Sigmoid colon (tissue), 7 donors: ENCODE measurements around the gene SLC30A2. TPM values are rescaled to one million over a fixed set of nuclear protein-coding genes. Genes with fewer than 3 reads are reported as not detected.

Experiments
- DNase-seq: peaks from one replicate; pipeline ENCODE4 v3.0.0-alpha.2; 2019
- H3K27ac ChIP-seq, 4 donors: fragments of 200-600 bp; sonication (generic); one replicate each; pipeline ENCODE4 v1.5.1; 2016 to 2019; ENCODE audit warnings: mild to moderate bottlenecking in 1 of 4
- H3K27me3 ChIP-seq, 3 donors: fragments of 200-600 bp; sonication (generic); one replicate each; pipeline ENCODE4 v1.5.1; 2019; ENCODE audit warnings: mild to moderate bottlenecking in 1 of 3
- H3K36me3 ChIP-seq, 4 donors: fragments of 200-600 bp; sonication (generic); one replicate each; pipeline ENCODE4 v1.5.1; 2016 to 2019
- H3K4me1 ChIP-seq, 4 donors: fragments of 200-600 bp; sonication (generic); one replicate each; pipeline ENCODE4 v1.5.1; 2017 to 2019
- H3K4me3 ChIP-seq, 4 donors: fragments of 200-600 bp; sonication (generic); one replicate each; pipeline ENCODE4 v1.5.1; 2017 to 2019; ENCODE audit warnings: mild to moderate bottlenecking in 2 of 4, moderate library complexity in 1 of 4
- H3K9me3 ChIP-seq, 4 donors: fragments of 200-600 bp in 3 of 4; sonication (generic) in 3 of 4; one replicate each; pipeline versions ENCODE4 v1.5.1 to v1.6.1; 2013 to 2019
- CTCF ChIP-seq, 4 experiments: fragments of 450-650 bp in 3 of 4; fragments of 200-600 bp in 1 of 4; IDR thresholded peaks; one replicate each; pipeline ENCODE4 v1.5.1; 2016 to 2019; ENCODE audit warnings: antibody characterized with exemption in 4 of 4, mild to moderate bottlenecking in 3 of 4, moderate library complexity in 2 of 4
- EP300 ChIP-seq, 4 donors: sonication (generic); formaldehyde crosslinking; IDR thresholded peaks; one replicate each; pipeline ENCODE4 v1.6.1; 2017; ENCODE audit warnings: antibody characterized with exemption in 4 of 4
- POLR2A ChIP-seq, 2 donors: fragments of 450-650 bp; IDR thresholded peaks; one replicate each; pipeline ENCODE4 v1.6.1; 2016; ENCODE audit warnings: antibody characterized with exemption in 2 of 2, mild to moderate bottlenecking in 2 of 2, moderate library complexity in 2 of 2
- POLR2AphosphoS5 ChIP-seq, 4 donors: sonication (generic); formaldehyde crosslinking; IDR thresholded peaks; one replicate each; pipeline ENCODE4 v1.6.1; 2017; ENCODE audit warnings: antibody characterized with exemption in 4 of 4
- WGBS, 2 donors: extraction: QIAGEN DNeasy Blood & Tissue Kit; methylation state at CpG; one replicate each; pipeline ENCODE4 v1.1.7; 2013; 5-methylcytosine and 5-hydroxymethylcytosine counted together
- intact Hi-C: fragments of 100-400 bp; cut with DNase I; formaldehyde crosslinking; loops from one replicate; pipeline ENCODE4 v1.15.1; 2023
- polyA plus RNA-seq, 3 donors: library from polyadenylated mRNA; stranded (reverse); fragments of 200-250 nt; gene quantifications; one replicate each; pipeline ENCODE4 v1.2.3, GENCODE V29; 2013
- total RNA-seq, 4 donors: library from RNA; depleted of rRNA; stranded (reverse); fragments of >200 nt; gene quantifications; one replicate each; pipeline ENCODE4 v1.1.0, GENCODE V29; 2016
- donor health status: healthy with polysubstance abuse.
- donor health status: Bipolar disorder and iron deficiency.
- donor health status: healthy.

The SLC30A2 gene
- total and polyA plus RNA-seq, 7 donors = 0.07 to 0.92 (median 0.16) TPM; not detected in 4

GRCh38 chr1:25992689-25993171 lies 53.2 kb downstream of the SLC30A2 start:
- peaks cover 0 to 17% (median 13%) of the 10 kb centered on the region in 4 donors for H3K4me1 ChIP-seq
- WGBS, 2 donors = 88 to 93% methylated on average over 9 of the region's 9 CpGs
- no peaks in the 10 kb centered on the region for H3K27me3 ChIP-seq
- H3K36me3 ChIP-seq = peaks cover 0 to 11% (median 10%) of the 10 kb centered on the region in 4 donors
- no peak for DNase-seq
- intact Hi-C loops = no loop called here
- H3K27ac ChIP-seq = no peak overlapping the region
- H3K9me3 ChIP-seq = no peaks in the 10 kb centered on the region
- H3K4me3 ChIP-seq = no peak overlapping the region
- TF ChIP-seq POLR2A (IDR thresholded peaks at IDR 0.05) (no peak), POLR2AphosphoS5 (IDR thresholded peaks at IDR 0.05) (no peak), EP300 (IDR thresholded peaks at IDR 0.05) (no peak), CTCF (IDR thresholded peaks at IDR 0.05) (no peak)

- 85 to 88% methylated on average over 5 of the region's 5 CpGs for WGBS, 2 donors
- Histone ChIP-seq H3K27me3 (no peaks in the 10 kb centered on the region), H3K9me3 (no peaks in the 10 kb centered on the region), H3K36me3 (peaks cover 0 to 11% (median 10%) of the 10 kb centered on the region in 4 donors), H3K4me3 (no peak overlapping the region), H3K4me1 (peaks cover 0 to 11% (median 8%) of the 10 kb centered on the region in 4 donors), H3K27ac (no peak overlapping the region)
- DNase-seq = no peak
- intact Hi-C loops = no loop called here
- no peak for TF ChIP-seq EP300 (IDR thresholded peaks at IDR 0.05)
- no peak for TF ChIP-seq POLR2A (IDR thresholded peaks at IDR 0.05)
- no peak for TF ChIP-seq POLR2AphosphoS5 (IDR thresholded peaks at IDR 0.05)
- no peak for TF ChIP-seq CTCF (IDR thresholded peaks at IDR 0.05)
Observed at GRCh38 chr1:25991937-25992688, 53.8 kb downstream of the SLC30A2 start.

- Histone ChIP-seq H3K36me3 (peaks cover 0 to 16% (median 10%) of the 10 kb centered on the region in 4 donors), H3K27me3 (no peaks in the 10 kb centered on the region), H3K9me3 (no peaks in the 10 kb centered on the region), H3K4me1 (peaks cover 0 to 6% (median 2%) of the 10 kb centered on the region in 4 donors), H3K27ac (peak overlapping the region in 1 of 4 donors; percentile 21), H3K4me3 (no peak overlapping the region)
- DNase-seq = no peak
- no peak for TF ChIP-seq POLR2AphosphoS5 (IDR thresholded peaks at IDR 0.05)
- no peak for TF ChIP-seq CTCF (IDR thresholded peaks at IDR 0.05)
- no peak for TF ChIP-seq EP300 (IDR thresholded peaks at IDR 0.05)
- no peak for TF ChIP-seq POLR2A (IDR thresholded peaks at IDR 0.05)
- WGBS, 2 donors = 60 to 90% methylated on average over 15 of the region's 15 CpGs
- intact Hi-C loops = no loop called here
Observed at GRCh38 chr1:25990702-25991395, 55.1 kb downstream of the SLC30A2 start.

- 69 to 86% methylated on average over 6 of the region's 6 CpGs for WGBS, 2 donors
- no peak for DNase-seq
- TF ChIP-seq POLR2A (IDR thresholded peaks at IDR 0.05) (no peak), POLR2AphosphoS5 (IDR thresholded peaks at IDR 0.05) (no peak), CTCF (IDR thresholded peaks at IDR 0.05) (no peak), EP300 (IDR thresholded peaks at IDR 0.05) (no peak)
- Histone ChIP-seq H3K9me3 (no peaks in the 10 kb centered on the region), H3K36me3 (peaks cover 0 to 22% (median 13%) of the 10 kb centered on the region in 4 donors), H3K4me1 (peaks cover 0 to 6% (median 2%) of the 10 kb centered on the region in 4 donors), H3K27me3 (no peaks in the 10 kb centered on the region), H3K27ac (peak overlapping the region in 1 of 4 donors; percentile 21), H3K4me3 (no peak overlapping the region)
- intact Hi-C loops = no loop called here
Observed at GRCh38 chr1:25990251-25990650, 55.7 kb downstream of the SLC30A2 start.
